ENCODE results near the gene CD1B.

- TF ChIP-seq ARNTL (CRISPR knock-in tag; IDR thresholded peaks at IDR 0.05; ENCODE audit: borderline replicate concordance, low read depth) (no peak), OSR1 (CRISPR knock-in tag; IDR thresholded peaks at IDR 0.05) (no peak), TCF4 (CRISPR knock-in tag; IDR thresholded peaks at IDR 0.05; ENCODE audit: borderline replicate concordance) (no peak), ESRRG (CRISPR knock-in tag; IDR thresholded peaks at IDR 0.05) (no peak), BACH2 (CRISPR knock-in tag; IDR thresholded peaks at IDR 0.05; ENCODE audit: borderline replicate concordance) (no peak), ZFP30 (CRISPR knock-in tag; IDR thresholded peaks at IDR 0.05) (no peak), CREB5 (CRISPR knock-in tag; IDR thresholded peaks at IDR 0.05; ENCODE audit: low read depth) (no peak), PATZ1 (CRISPR knock-in tag; IDR thresholded peaks at IDR 0.05; ENCODE audit: borderline replicate concordance) (no peak), SNAI2 (CRISPR knock-in tag; IDR thresholded peaks at IDR 0.05) (no peak), TSHZ2 (CRISPR knock-in tag; IDR thresholded peaks at IDR 0.05) (no peak), GLIS3 (CRISPR knock-in tag; IDR thresholded peaks at IDR 0.05) (no peak), RARB (CRISPR knock-in tag; IDR thresholded peaks at IDR 0.05) (no peak), POU6F1 (CRISPR knock-in tag; IDR thresholded peaks at IDR 0.05; ENCODE audit: borderline replicate concordance, low read depth) (no peak), ZFP3 (CRISPR knock-in tag; IDR thresholded peaks at IDR 0.05) (no peak)
Observed at GRCh38 chr1:158331106-158331425, 265 bp downstream of the CD1B start.

All from SK-N-SH treated with all-trans-retinoic acid at 6 μM for 48 hours (cell line).